ENCODE data around the gene USPL1.

The USPL1 gene

GRCh38 chr13:30577401-30577852, 40.3 kb upstream of the USPL1 start:
- Histone ChIP-seq H3K4me1 (ENCODE audit: control insufficient read depth, insufficient read depth, low read length) (no peaks in the 10 kb centered on the region), H3K27ac (ENCODE audit: extremely low read depth, low read depth, low read length) (no peak overlapping the region), H3K4me3 (ENCODE audit: low read depth, low read length) (no peak overlapping the region), H3K36me3 (ENCODE audit: control insufficient read depth in 2 of 2, insufficient read depth in 1 of 2, low read length in 2 of 2) (no peaks in the 10 kb centered on the region), H3K9me3 (ENCODE audit: control insufficient read depth, insufficient read depth, low read depth, low read length) (no peaks in the 10 kb centered on the region)
- POLR2A ChIA-PET, result interaction anchor here (0.6 to 0.9 kb wide), 3 partner anchors 39 to 40 kb away, joined by 3 to 4 read pairs (median 3); partner anchors contain the start of gene USPL1
- CTCF ChIA-PET, result no interaction called here
- TF ChIP-seq ZNF664 (tag by site-specific recombination; IDR thresholded peaks at IDR 0.05) (peak; percentile 75), TRIM28 (IDR thresholded peaks at IDR 0.05; ENCODE audit: borderline replicate concordance, low read length) (no peak), ZNF140 (tag by site-specific recombination; IDR thresholded peaks at IDR 0.05) (no peak), ATF2 (tag by site-specific recombination; IDR thresholded peaks at IDR 0.05; ENCODE audit: low read depth) (no peak)

GRCh38 chr13:30580852-30581502, 36.7 kb upstream of the USPL1 start:
- ChIA-PET CTCF (interaction anchor here (0.7 to 2.2 kb wide), 4 partner anchors 37 to 465 kb away, joined by 3 to 9 read pairs (median 4); partner anchors contain the start of gene USPL1), POLR2A (no interaction called here)
- H3K4me1 ChIP-seq (ENCODE audit: control insufficient read depth, insufficient read depth, low read length), result no peaks in the 10 kb centered on the region
- no peaks in the 10 kb centered on the region for H3K36me3 ChIP-seq (ENCODE audit: control insufficient read depth in 2 of 2, insufficient read depth in 1 of 2, low read length in 2 of 2)
- TF ChIP-seq ZNF121 (tag by site-specific recombination; IDR thresholded peaks at IDR 0.05) (no peak), PRDM10 (tag by site-specific recombination; IDR thresholded peaks at IDR 0.05) (peak; percentile 31; the same call in 1 of the 2 replicates), ZNF639 (tag by site-specific recombination; IDR thresholded peaks at IDR 0.05) (no peak), ZNF423 (tag by site-specific recombination; IDR thresholded peaks at IDR 0.05) (no peak), ZNF677 (tag by site-specific recombination; IDR thresholded peaks at IDR 0.05) (peak; percentile 52; the same call in 1 of the 2 replicates), ZNF10 (tag by site-specific recombination; IDR thresholded peaks at IDR 0.05) (no peak)
- no peak overlapping the region for H3K4me3 ChIP-seq (ENCODE audit: low read depth, low read length)
- H3K27ac ChIP-seq (ENCODE audit: extremely low read depth, low read depth, low read length), result no peak overlapping the region
- no peaks in the 10 kb centered on the region for H3K9me3 ChIP-seq (ENCODE audit: control insufficient read depth, insufficient read depth, low read depth, low read length)

DNA sequence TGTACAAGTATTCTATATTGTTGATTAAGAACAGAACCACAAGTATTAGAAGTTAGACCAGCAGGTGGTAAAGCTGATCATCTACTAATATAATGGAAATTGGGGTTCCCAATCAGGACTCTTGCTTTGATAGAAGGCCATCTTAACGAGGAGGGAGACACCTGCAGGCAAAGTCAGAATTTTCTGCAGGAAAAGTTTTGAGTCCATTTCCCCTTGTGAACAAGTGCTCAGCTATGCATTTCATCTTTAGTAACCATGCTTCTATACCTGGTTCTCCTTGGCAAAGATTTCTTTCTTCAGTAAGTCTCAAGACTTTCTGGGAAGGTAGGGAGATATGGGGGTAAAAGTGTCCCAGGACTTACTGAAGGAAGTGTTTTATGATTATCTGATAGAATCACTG, 36.1 kb upstream of the USPL1 start:
- POLR2A ChIA-PET, result no interaction called here

More for the DNA sequence above, 36.1 kb upstream of the USPL1 start:
- CTCF ChIA-PET, result interaction anchor here (0.7 to 2.2 kb wide), 3 partner anchors 311 to 465 kb away, joined by 3 to 9 read pairs (median 3); no protein-coding TSS in a partner anchor
- H3K27ac ChIP-seq (ENCODE audit: extremely low read depth, low read depth, low read length), result no peak overlapping the region
- TF ChIP-seq KLF1 (tag by site-specific recombination; IDR thresholded peaks at IDR 0.05), result no peak
- TF ChIP-seq ZNF791 (tag by site-specific recombination; IDR thresholded peaks at IDR 0.05), result no peak
- no peak for TF ChIP-seq ZFP41 (tag by site-specific recombination; IDR thresholded peaks at IDR 0.05; ENCODE audit: borderline replicate concordance)
- TF ChIP-seq ZNF2 (tag by site-specific recombination; IDR thresholded peaks at IDR 0.05), result no peak
- TF ChIP-seq ZNF521 (tag by site-specific recombination; IDR thresholded peaks at IDR 0.05), result no peak
- no peak for TF ChIP-seq PBX3 (CRISPR knock-in tag; IDR thresholded peaks at IDR 0.05)
- no peak for TF ChIP-seq ZNF555 (tag by site-specific recombination; conservative IDR thresholded peaks at IDR 0.05)
- no peaks in the 10 kb centered on the region for H3K36me3 ChIP-seq (ENCODE audit: control insufficient read depth in 2 of 2, insufficient read depth in 1 of 2, low read length in 2 of 2)
- H3K4me3 ChIP-seq (ENCODE audit: low read depth, low read length), result no peak overlapping the region
- no peaks in the 10 kb centered on the region for H3K4me1 ChIP-seq (ENCODE audit: control insufficient read depth, insufficient read depth, low read length)
- no peaks in the 10 kb centered on the region for H3K9me3 ChIP-seq (ENCODE audit: control insufficient read depth, insufficient read depth, low read depth, low read length)
